D721Med (cell line): Measurements from ENCODE around the gene L1CAM.

Source experiments
- DNase-seq: peaks from one replicate; pipeline ENCODE4 v3.0.0; 2011; ENCODE audit warnings: low spot score; ENCODE audit not compliant: insufficient read length
- FAIRE-seq: peaks from 2 replicates; lab custom pipeline; 2011; peaks lifted over from hg19 to GRCh38; lab: Jason Lieb, UNC
- CTCF ChIP-seq: IDR thresholded peaks from 2 replicates; pipeline ENCODE4 v1.5.1; 2012; ENCODE audit warnings: mild to moderate bottlenecking, control low read depth; ENCODE audit not compliant: insufficient read depth; ENCODE audit errors: missing control alignments

L1CAM gene

GRCh38 chrX:153853902-153854267 lies 32.1 kb downstream of the L1CAM start:
- DNase-seq: no peak
- no peak for FAIRE-seq
- TF ChIP-seq CTCF: no peak

GRCh38 chrX:153853180-153853901 lies 32.6 kb downstream of the L1CAM start:
- TF ChIP-seq CTCF: no peak
- FAIRE-seq: peak; percentile 66
- DNase-seq: no peak

- DNase-seq: no peak
- TF ChIP-seq CTCF: no peak
- no peak for FAIRE-seq
Observed at GRCh38 chrX:153851981-153852380, 34.0 kb downstream of the L1CAM start.

GRCh38 chrX:153848325-153848724 lies 37.6 kb downstream of the L1CAM start:
- no peak for TF ChIP-seq CTCF
- FAIRE-seq (no peak), DNase-seq (no peak)

- FAIRE-seq (no peak), DNase-seq (no peak)
- TF ChIP-seq CTCF: no peak
Observed at GRCh38 chrX:153845842-153846241, 40.1 kb downstream of the L1CAM start.

GRCh38 chrX:153845195-153845594 lies 40.8 kb downstream of the L1CAM start:
- FAIRE-seq: no peak
- no peak for TF ChIP-seq CTCF
- DNase-seq: no peak

GRCh38 chrX:153844509-153845082 lies 41.4 kb downstream of the L1CAM start:
- FAIRE-seq (no peak), DNase-seq (no peak)
- TF ChIP-seq CTCF: no peak
